SK-N-SH (cell line): ENCODE measurements around the gene ASB18. TPM values are rescaled to one million over a fixed set of nuclear protein-coding genes. Genes with fewer than 3 reads are reported as not detected.

Experiments used
- CTCF ChIA-PET: fragments of 300-600, 350-600 bp; formaldehyde crosslinking; extraction: SDS; loops from one replicate; lab custom pipeline; 2021; lab: Yijun Ruan, JAX
- POLR2A ChIA-PET: fragments of 350-600 bp; sonication (Branson Sonifier 250); formaldehyde crosslinking; extraction: SDS; loops from one replicate; lab custom pipeline; 2020; ENCODE audit warnings: antibody characterized with exemption, inconsistent platforms; lab: Yijun Ruan, JAX
- DNase-seq: peaks from one replicate; pipeline ENCODE4 v3.0.0; 2012
- H2AFZ ChIP-seq: fragments of 200-600 bp; sonication (generic); 2 replicates; pipeline ENCODE4 v1.8.1; 2016; ENCODE audit warnings: antibody characterized with exemption, mild to moderate bottlenecking, low read depth
- H3F3A ChIP-seq: fragments of 200-600 bp; sonication (generic); replicated peaks from 2 replicates; pipeline ENCODE3; 2016; ENCODE audit warnings: antibody characterized with exemption, mild to moderate bottlenecking; ENCODE audit not compliant: insufficient read depth
- H3K27ac ChIP-seq, 2 experiments: fragments of 200-500 bp in 1 of 2; fragments of 200-600 bp in 1 of 2; sonication (Bioruptor generic) in 1 of 2; sonication (generic), shearing (Covaris generic) in 1 of 2; 2 replicates each; pipeline versions ENCODE4 v1.5.1 to v1.6.1; 2014 to 2016; ENCODE audit warnings: low read depth in 2 of 2, inconsistent platforms in 1 of 2, low read length in 1 of 2, mild to moderate bottlenecking in 1 of 2, mixed read lengths in 1 of 2
- H3K27me3 ChIP-seq: fragments of 200-600 bp; sonication (generic), shearing (Covaris generic); 2 replicates; pipeline ENCODE4 v1.6.1; 2016; ENCODE audit warnings: mixed run types; ENCODE audit not compliant: insufficient read depth
- H3K36me3 ChIP-seq, 2 experiments: fragments of 200-500 bp in 1 of 2; fragments of 200-600 bp in 1 of 2; sonication (Bioruptor generic) in 1 of 2; sonication (generic) in 1 of 2; replicated peaks in 1 of 2; 2 replicates each; pipeline versions ENCODE3 to v1.5.1; 2014 to 2016; ENCODE audit warnings: low read length in 1 of 2, mild to moderate bottlenecking in 1 of 2; ENCODE audit not compliant: insufficient read depth in 2 of 2, control insufficient read depth in 1 of 2
- H3K4me1 ChIP-seq, 2 experiments: fragments of 200-500 bp in 1 of 2; fragments of 200-600 bp in 1 of 2; sonication (Bioruptor generic) in 1 of 2; sonication (generic), shearing (Covaris generic) in 1 of 2; 2 replicates each; pipeline versions ENCODE4 v1.5.1 to v1.6.1; 2014 to 2016; ENCODE audit warnings: low read depth in 1 of 2, low read length in 1 of 2, mixed run types in 1 of 2; ENCODE audit not compliant: insufficient read depth in 2 of 2, control insufficient read depth in 1 of 2
- H3K4me2 ChIP-seq: fragments of 200-600 bp; sonication (generic), shearing (Covaris generic); 2 replicates; pipeline ENCODE4 v1.6.1; 2017; ENCODE audit warnings: mixed run types
- H3K4me3 ChIP-seq, 2 experiments: fragments of 200-500 bp in 1 of 2; fragments of 200-600 bp in 1 of 2; sonication (Bioruptor generic) in 1 of 2; sonication (generic), shearing (Covaris generic) in 1 of 2; 2 replicates each; pipeline versions ENCODE4 v1.5.1 to v1.8.1; 2014 to 2016; ENCODE audit warnings: low read depth in 2 of 2, inconsistent platforms in 1 of 2, low read length in 1 of 2, mild to moderate bottlenecking in 1 of 2, mixed read lengths in 1 of 2, moderate library complexity in 1 of 2
- H3K79me2 ChIP-seq: fragments of 200-600 bp; sonication (generic); 2 replicates; pipeline ENCODE4 v1.8.1; 2017; ENCODE audit warnings: mild to moderate bottlenecking; ENCODE audit not compliant: insufficient read depth
- H3K9ac ChIP-seq: fragments of 200-600 bp; sonication (generic); 2 replicates; pipeline ENCODE4 v1.6.1; 2017; ENCODE audit warnings: mixed run types
- H3K9me2 ChIP-seq: fragments of 200-600 bp; sonication (generic); 2 replicates; pipeline ENCODE4 v1.6.1; 2017; ENCODE audit warnings: mixed run types
- H3K9me3 ChIP-seq: fragments of 200-600 bp; sonication (generic); 2 replicates; pipeline ENCODE4 v1.6.1; 2017; ENCODE audit warnings: mixed run types, mild to moderate bottlenecking, moderate library complexity
- H4K20me1 ChIP-seq: fragments of 200-600 bp; sonication (generic); 2 replicates; pipeline ENCODE4 v1.6.1; 2017; ENCODE audit warnings: mild to moderate bottlenecking, mixed run types; ENCODE audit not compliant: insufficient read depth
- CTCF ChIP-seq: fragments of 200-600 bp; sonication (generic); IDR thresholded peaks from 2 replicates; pipeline ENCODE4 v1.6.1; 2017; ENCODE audit warnings: antibody characterized with exemption, mild to moderate bottlenecking, moderate library complexity
- EP300 ChIP-seq, 2 experiments: IDR thresholded peaks; 2 replicates each; pipeline versions ENCODE4 v1.4.0 to v1.6.1; 2012; ENCODE audit warnings: borderline replicate concordance in 1 of 2, low read depth in 1 of 2, low read length in 1 of 2
- FOXM1 ChIP-seq: IDR thresholded peaks from 2 replicates; pipeline ENCODE4 v1.4.0; 2012; ENCODE audit warnings: low read depth, mild to moderate bottlenecking
- JUND ChIP-seq: IDR thresholded peaks from 2 replicates; pipeline ENCODE4 v1.4.0; 2012
- MEF2A ChIP-seq: IDR thresholded peaks from 2 replicates; pipeline ENCODE4 v1.4.0; 2012; ENCODE audit warnings: low read depth, borderline replicate concordance
- MXI1 ChIP-seq: IDR thresholded peaks from 2 replicates; pipeline ENCODE4 v1.6.1; 2012; ENCODE audit warnings: mild to moderate bottlenecking, low read depth, low read length, improper control_type of control experiment
- NFIC ChIP-seq: IDR thresholded peaks from 2 replicates; pipeline ENCODE4 v1.4.0; 2012; ENCODE audit warnings: borderline replicate concordance
- PBX3 ChIP-seq: IDR thresholded peaks from 2 replicates; pipeline ENCODE4; 2012
- RAD21 ChIP-seq: IDR thresholded peaks from 2 replicates; pipeline ENCODE4 v1.6.1; 2012; ENCODE audit warnings: mild to moderate bottlenecking, low read length
- REST ChIP-seq: IDR thresholded peaks from 2 replicates; pipeline ENCODE4 v1.6.1; 2012; ENCODE audit warnings: mild to moderate bottlenecking, low read depth, low read length, moderate library complexity
- RFX5 ChIP-seq: IDR thresholded peaks from 2 replicates; pipeline ENCODE4 v1.6.1; 2012; ENCODE audit warnings: mild to moderate bottlenecking, improper control_type of control experiment, low read length
- RXRA ChIP-seq: IDR thresholded peaks from 2 replicates; pipeline ENCODE4 v1.4.0; 2012; ENCODE audit warnings: low read depth, mild to moderate bottlenecking, borderline replicate concordance
- SMC3 ChIP-seq: IDR thresholded peaks from 2 replicates; pipeline ENCODE4 v1.6.1; 2012; ENCODE audit warnings: low read depth, low read length, improper control_type of control experiment
- YY1 ChIP-seq: IDR thresholded peaks from 2 replicates; pipeline ENCODE4 v1.4.0; 2012; ENCODE audit warnings: low read depth, mild to moderate bottlenecking
- ZBTB33 ChIP-seq: IDR thresholded peaks from 2 replicates; pipeline ENCODE4 v1.4.0; 2012; ENCODE audit warnings: low read depth, borderline replicate concordance
- WGBS: methylation state at CpG from one replicate; pipeline ENCODE4 v1.1.6; 2017; ENCODE audit warnings: low lambda C conversion rate; 5-methylcytosine and 5-hydroxymethylcytosine counted together
- polyA plus RNA-seq, 3 experiments: library from polyadenylated mRNA; depleted of rRNA; stranded (reverse); fragments of >200 nt; gene quantifications; 2 replicates each; pipeline ENCODE4 v1.2.3, GENCODE V29; 2012

ASB18 gene
- polyA plus RNA-seq, 1 of the 3 experiments (the other 2 are of a cell fraction) = not detected

- no peaks in the 10 kb centered on the region for H4K20me1 ChIP-seq
- no peaks in the 10 kb centered on the region for H3F3A ChIP-seq
- no peaks in the 10 kb centered on the region for H3K36me3 ChIP-seq
- ChIA-PET POLR2A (interaction anchor here (0.6 kb wide), 1 partner anchor 79 kb away, joined by 3 read pairs; no protein-coding TSS in a partner anchor), CTCF (no interaction called here)
- H3K79me2 ChIP-seq = no peaks in the 10 kb centered on the region
- no peak overlapping the region for H3K4me3 ChIP-seq
- H3K4me2 ChIP-seq = no peak overlapping the region
- no peaks in the 10 kb centered on the region for H3K9me3 ChIP-seq
- 35% methylated on average over 9 of the region's 9 CpGs for WGBS
- H3K4me1 ChIP-seq = no peaks in the 10 kb centered on the region
- no peak overlapping the region for H2AFZ ChIP-seq
- no peak overlapping the region for H3K9ac ChIP-seq
- H3K9me2 ChIP-seq = no peaks in the 10 kb centered on the region
- no peaks in the 10 kb centered on the region for H3K27me3 ChIP-seq
- no peak overlapping the region for H3K27ac ChIP-seq
- no peak for DNase-seq
- TF ChIP-seq YY1 = no peak
- no peak for TF ChIP-seq RFX5
- TF ChIP-seq RAD21 = no peak
- TF ChIP-seq RXRA = no peak
- TF ChIP-seq PBX3 = no peak
- TF ChIP-seq NFIC = no peak
- TF ChIP-seq ZBTB33 = no peak
- TF ChIP-seq MXI1 = no peak
- no peak for TF ChIP-seq CTCF
- no peak for TF ChIP-seq JUND
- no peak for TF ChIP-seq MEF2A
- no peak for TF ChIP-seq FOXM1
- no peak for TF ChIP-seq REST
- TF ChIP-seq EP300 (IDR thresholded peaks at IDR 0.05; ENCODE audit: borderline replicate concordance in 1 of 2, low read depth in 1 of 2, low read length in 1 of 2) = no peak
- TF ChIP-seq SMC3 = no peak
Observed at GRCh38 chr2:236294647-236295046, 30.4 kb upstream of the ASB18 start.
